Kidney epithelial cell (primary cell): ENCODE results near the gene KCNQ5. TPM values are rescaled to one million over a fixed set of nuclear protein-coding genes. Genes with fewer than 3 reads are reported as not detected.

ENCODE experiments used
- DNase-seq: peaks from one replicate; pipeline ENCODE4 v3.0.0-alpha.2; 2010; ENCODE audit warnings: low read depth
- H3K27me3 ChIP-seq: 2 replicates; pipeline ENCODE4 v1.6.0; 2011; ENCODE audit warnings: low read length; ENCODE audit not compliant: control insufficient read depth, insufficient read depth
- H3K36me3 ChIP-seq: 2 replicates; pipeline ENCODE4 v1.5.1; 2011; ENCODE audit warnings: low read length; ENCODE audit not compliant: control insufficient read depth, insufficient read depth
- H3K4me3 ChIP-seq: 2 replicates; pipeline ENCODE4 v1.5.1; 2011; ENCODE audit warnings: low read depth, mild to moderate bottlenecking, control low read depth, low read length
- CTCF ChIP-seq: IDR thresholded peaks from 2 replicates; pipeline ENCODE4 v1.5.1; 2011; ENCODE audit warnings: mild to moderate bottlenecking, moderate library complexity, low read length, control low read depth, inconsistent platforms; ENCODE audit not compliant: insufficient read depth, poor library complexity, severe bottlenecking
- total RNA-seq: library from RNA; depleted of rRNA; stranded (reverse); fragments of >200 nt; gene quantifications from 2 replicates; pipeline ENCODE4 v1.2.3, GENCODE V29; 2015

Gene KCNQ5
- total RNA-seq, 1 donor from 2014 or later: 1.9 TPM

DNA sequence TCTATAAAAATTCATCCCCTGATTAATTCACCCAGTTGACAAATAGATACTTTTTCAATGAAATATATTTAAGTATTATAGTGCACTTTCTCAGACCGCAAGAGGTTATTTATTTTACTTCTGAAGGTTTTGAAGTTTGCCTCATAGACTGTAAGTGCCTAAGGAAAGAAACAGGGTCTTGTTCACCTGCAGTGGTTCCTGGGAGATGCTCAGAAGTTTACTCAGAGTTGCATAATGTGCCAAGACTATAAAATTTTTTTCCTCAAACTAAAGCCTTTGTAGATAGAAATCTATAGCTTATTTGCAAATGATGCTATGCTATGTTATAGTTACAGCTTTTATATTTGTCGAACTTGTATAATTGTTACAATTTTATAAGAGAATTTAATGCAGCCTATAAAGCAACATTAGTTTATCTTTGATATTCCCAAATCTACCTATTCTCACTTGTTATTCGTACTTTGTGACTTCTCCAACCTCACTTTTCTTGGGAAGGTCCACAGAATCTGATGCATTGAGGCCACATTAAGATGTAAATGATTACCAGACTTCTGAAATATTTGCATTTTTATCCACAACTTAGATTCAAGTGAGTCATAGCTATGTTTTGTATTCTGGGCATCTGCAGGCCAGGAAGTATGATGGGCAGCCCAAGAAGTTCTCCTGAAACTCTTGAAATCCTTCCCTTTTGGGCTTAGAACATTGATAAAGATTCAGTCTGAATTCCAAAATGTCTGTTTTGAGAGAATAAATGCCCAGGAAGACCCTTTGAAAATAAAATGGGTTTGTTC, 35.7 kb downstream of the KCNQ5 start:
- no peaks in the 10 kb centered on the region for H3K27me3 ChIP-seq
- no peak for DNase-seq
- no peak for TF ChIP-seq CTCF
- no peaks in the 10 kb centered on the region for H3K36me3 ChIP-seq
- H3K4me3 ChIP-seq: no peak overlapping the region

GRCh38 chr6:72659754-72660153, 37.9 kb downstream of the KCNQ5 start:
- Histone ChIP-seq H3K27me3 (no peaks in the 10 kb centered on the region), H3K36me3 (no peaks in the 10 kb centered on the region), H3K4me3 (no peak overlapping the region)
- DNase-seq: no peak
- no peak for TF ChIP-seq CTCF

DNA sequence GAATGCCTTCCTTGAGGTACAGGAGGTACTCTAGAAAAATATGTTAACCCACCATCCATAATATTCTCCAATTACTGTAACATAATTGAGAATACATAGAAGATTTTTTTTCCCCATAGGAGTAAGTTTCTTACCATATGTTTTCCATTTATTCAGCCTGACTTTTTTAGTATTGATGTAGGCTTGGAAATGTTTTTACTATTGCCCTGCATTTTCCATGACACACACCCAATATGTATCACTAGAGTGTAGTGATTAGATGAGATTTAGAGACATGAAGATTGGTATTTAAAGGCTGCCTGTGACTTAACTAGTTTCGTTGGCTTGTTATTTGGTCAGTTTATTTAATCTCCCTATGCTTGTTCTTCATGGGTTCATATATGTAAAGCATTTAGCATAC, 39.5 kb downstream of the KCNQ5 start:
- H3K4me3 ChIP-seq: no peak overlapping the region
- TF ChIP-seq CTCF: no peak
- no peaks in the 10 kb centered on the region for H3K36me3 ChIP-seq
- no peaks in the 10 kb centered on the region for H3K27me3 ChIP-seq
- DNase-seq: no peak

DNA sequence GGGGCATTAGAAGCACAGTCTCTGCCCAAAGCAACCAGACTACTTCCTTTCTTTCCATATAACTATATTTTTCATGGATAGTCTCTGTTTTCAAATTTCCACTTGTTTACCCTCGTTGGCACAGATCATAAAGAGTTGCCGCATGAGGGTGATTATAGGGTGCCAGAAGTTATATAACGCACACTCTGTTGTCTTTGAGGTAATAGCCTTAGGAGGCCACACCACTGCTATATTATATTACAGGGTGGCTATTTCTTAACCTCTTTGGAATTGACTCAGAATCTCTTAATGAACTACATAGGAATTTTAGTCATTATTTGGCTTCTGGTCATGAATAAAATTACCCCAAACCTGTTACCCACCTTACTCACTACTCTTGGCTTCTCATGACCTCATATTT, 43.7 kb downstream of the KCNQ5 start:
- no peak for DNase-seq
- Histone ChIP-seq H3K4me3 (no peak overlapping the region), H3K27me3 (no peaks in the 10 kb centered on the region), H3K36me3 (no peaks in the 10 kb centered on the region)
- TF ChIP-seq CTCF: no peak

DNA sequence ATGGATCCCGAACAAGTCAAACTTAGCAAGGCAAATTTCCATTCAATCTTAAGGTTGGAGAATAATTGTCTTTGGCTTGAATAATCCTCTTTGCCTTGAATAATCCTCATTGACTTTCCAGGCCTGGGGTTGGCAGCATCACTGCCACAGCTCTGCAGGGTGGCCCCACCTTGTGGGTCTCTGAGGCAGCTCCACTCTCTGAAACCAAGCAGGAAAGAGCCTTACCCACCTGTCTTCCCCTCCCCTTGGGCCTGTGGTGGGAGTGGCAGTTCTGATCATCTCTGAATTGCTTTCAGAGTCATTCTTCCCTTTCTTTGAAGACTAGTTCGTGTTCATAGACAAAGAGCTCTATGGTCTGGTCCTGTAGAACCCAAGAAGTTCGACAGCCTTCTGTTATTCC, 47.5 kb downstream of the KCNQ5 start:
- Histone ChIP-seq H3K27me3 (no peaks in the 10 kb centered on the region), H3K4me3 (no peak overlapping the region), H3K36me3 (no peaks in the 10 kb centered on the region)
- TF ChIP-seq CTCF: no peak
- no peak for DNase-seq

DNA sequence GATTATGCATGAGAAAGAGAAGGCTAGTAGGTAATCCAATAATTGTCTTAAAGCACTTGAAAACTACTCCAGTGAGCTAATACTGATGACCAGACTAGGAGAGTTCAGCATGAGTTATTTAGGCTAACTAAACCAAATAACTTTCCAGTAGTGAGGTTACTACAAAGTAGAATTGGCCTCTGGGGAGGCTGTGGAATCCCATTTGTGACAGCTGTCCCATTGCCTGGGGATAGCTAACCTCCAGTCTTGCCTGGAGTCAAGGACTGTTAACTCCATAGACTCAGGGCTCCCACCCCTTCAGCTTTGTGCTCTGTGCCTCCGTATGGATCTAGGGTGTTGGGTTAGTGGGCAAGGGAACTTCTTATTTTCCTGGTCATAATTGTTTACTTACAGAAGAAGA, 51.0 kb downstream of the KCNQ5 start:
- Histone ChIP-seq H3K36me3 (no peaks in the 10 kb centered on the region), H3K4me3 (no peak overlapping the region), H3K27me3 (no peaks in the 10 kb centered on the region)
- no peak for TF ChIP-seq CTCF
- no peak for DNase-seq
